Medulla oblongata (tissue), 1 donor: ENCODE results near the gene INAFM1.
A peak's percentile ranks its signal among the peaks of the same experiment; 100 is the strongest.

Experiments
- DNase-seq: peaks from one replicate; pipeline ENCODE4 v3.0.0-alpha.2; 2015; ENCODE audit errors: extremely low spot score

INAFM1 gene

DNA sequence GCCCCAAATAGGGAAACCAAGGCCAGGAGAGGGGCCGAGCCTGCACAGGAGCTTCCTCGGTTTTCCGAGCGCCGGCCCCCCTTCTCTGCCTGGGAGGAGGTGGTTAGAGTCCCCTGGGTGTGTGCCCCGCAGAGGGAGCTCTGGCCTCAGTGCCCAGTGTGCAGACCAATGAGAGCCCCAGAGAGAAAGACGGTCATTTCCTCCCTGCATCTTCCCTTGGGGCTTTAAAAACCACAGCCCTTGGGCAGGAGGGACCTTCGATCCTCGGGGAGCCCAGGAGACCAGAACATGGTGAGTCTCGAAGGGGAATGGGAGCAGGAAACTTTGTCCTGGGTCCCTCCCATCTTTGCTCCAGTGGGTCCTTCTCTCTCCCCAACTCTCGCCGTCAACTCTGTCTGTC, 34.9 kb downstream of the INAFM1 start, which contains the start of gene C5AR1:
C5AR1 (plus strand) TSS at position 254 of the 400 bp plus-strand sequence; CDS start at position 289, 35 bp downstream.
- peak; percentile 64 for DNase-seq

DNA sequence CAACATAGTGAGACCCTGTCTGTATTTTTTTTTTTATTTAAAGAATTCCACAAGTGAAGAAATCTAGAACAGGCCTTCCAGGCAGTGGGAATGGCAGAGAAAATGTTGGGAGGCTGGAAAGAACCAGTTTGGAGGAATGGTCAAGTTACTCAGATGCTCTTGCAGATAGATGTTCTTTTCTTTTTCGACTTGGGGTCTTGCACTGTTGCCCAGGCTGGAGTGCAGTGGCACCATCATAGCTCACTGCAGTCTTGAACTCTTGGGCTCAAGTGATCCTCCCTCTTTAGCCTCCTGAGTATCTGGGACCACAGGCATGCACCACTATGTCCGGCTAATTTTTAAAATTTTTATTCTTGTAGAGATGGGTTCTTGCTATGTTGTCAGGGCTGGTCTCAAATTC, 35.6 kb downstream of the INAFM1 start:
- DNase-seq = no peak

DNA sequence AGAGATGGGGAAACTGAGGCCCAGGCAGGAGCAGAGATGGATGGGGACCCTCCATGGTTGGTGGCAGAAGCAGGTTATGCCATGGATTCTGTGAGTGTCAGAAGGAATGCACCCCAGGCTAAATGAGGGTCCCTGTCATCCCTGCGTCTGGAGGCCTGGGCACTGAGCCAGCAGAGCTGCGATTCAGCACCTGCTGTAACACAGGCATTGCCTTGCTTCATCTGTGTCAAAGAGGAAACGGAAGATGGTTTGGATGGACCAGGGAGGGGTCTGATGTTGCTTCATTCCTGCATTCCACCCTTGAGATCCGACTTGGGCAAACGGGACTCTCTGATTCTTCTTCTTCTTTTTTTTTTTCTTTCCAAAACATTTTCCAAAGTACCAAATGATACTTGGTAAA, 36.1 kb downstream of the INAFM1 start:
- peak; percentile 24 for DNase-seq

DNA sequence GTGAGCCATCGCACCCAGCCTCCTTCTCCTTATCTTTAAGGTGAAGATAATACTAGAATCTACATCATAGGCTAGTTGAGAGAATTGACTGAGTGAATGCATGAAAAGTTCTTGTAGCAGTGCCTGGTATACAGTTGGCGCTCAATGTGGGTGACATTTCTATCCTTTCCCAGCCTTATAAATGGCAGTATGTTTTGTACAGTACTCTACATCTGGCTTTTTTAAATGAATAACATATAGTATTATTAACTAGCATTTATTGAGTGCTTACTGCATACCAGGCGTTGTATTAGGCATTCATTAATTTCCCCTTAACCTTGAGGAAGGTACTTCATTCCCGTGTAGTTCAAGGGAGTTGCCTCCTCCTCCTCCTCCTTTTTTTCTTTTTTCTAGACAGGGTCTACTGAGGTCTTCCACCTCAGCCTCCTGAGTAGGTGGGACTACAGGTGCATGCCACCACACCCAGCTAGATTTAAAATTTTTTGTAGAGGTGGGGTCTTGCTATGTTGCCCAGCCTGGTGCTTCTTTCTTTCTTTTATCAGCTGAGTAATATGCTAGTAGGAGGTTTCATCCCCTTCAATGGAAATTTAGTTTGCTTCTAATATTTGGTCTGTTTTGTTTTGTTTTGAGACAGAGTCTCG, 37.8 kb downstream of the INAFM1 start:
- no peak for DNase-seq

DNA sequence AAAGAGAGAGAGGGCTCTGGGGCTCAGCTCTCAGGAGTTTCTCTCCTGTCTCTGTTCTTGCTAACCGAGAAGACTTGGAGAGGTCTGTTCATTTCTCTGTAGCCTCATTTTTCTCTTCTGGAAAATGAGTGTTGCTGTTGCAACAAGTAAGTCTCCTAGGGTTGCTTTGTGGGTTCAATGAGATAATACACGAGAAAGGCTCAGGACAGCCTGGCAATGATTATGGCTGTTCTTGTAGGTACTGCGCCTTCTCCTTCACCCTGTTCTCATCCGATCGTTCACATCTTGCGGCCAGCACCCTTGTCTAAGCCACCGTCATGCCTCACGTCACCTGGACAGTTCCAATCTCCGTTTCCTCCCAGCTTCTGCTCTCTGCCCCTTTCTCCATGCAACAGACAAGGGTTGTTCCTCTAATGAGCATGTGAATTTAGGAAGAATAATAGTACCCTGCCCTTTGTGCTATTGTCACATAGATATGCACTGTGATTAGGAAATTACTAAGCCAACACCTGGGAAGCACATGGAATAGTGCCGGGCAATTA, 39.1 kb downstream of the INAFM1 start:
- DNase-seq = no peak

DNA sequence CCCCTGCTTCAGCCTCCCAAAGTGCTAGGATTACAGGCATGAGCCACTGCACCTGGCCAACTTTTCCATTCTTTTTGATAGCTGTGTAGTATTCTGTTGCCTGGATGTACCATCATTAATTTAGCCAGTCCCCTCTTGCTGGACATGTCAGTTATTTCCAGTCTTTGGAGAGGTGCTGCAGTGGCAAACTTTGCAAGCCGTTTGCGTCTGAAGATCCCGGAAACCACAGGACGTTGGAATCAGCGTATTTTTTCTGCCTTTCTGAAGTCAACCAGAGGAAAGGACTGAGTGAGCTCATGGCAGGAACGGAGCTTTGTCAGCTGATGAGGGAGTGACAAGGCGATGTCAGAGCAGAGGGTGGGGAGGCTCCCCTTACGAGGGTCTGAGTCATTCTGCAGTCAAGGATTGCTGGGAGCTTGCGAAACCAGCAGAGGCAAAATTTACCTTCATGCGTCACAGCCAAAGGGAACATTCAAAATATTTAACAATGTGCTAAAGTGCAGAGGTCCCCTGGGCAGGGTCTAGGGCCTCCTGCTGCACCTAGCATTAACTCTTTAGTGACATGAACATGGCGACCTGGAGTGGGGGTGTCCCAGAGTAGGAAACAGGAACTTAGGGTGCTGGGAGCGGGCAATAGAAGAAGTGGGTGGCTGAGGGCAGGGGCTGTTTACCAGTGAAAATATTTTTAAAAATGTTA, 40.6 kb downstream of the INAFM1 start:
- peak; percentile 79 for DNase-seq

DNA sequence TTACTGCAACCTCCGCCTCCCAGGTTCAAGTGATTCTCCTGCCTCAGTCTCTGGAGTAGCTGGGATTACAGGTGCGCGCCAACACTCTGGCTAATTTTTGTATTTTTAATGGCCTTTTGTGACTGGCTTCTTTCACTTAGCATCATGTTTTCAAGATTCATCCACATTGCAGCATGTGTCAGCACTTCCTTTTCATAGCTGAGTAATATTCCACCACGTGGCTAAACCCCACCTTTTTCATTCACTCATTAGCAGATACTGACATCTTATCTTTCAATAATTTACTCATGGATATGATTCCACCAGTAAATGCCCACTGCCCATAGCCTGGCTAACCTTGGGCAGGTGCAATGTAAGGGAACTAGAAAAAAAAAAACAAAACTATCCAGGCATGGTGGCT, 41.8 kb downstream of the INAFM1 start:
- DNase-seq = no peak

DNA sequence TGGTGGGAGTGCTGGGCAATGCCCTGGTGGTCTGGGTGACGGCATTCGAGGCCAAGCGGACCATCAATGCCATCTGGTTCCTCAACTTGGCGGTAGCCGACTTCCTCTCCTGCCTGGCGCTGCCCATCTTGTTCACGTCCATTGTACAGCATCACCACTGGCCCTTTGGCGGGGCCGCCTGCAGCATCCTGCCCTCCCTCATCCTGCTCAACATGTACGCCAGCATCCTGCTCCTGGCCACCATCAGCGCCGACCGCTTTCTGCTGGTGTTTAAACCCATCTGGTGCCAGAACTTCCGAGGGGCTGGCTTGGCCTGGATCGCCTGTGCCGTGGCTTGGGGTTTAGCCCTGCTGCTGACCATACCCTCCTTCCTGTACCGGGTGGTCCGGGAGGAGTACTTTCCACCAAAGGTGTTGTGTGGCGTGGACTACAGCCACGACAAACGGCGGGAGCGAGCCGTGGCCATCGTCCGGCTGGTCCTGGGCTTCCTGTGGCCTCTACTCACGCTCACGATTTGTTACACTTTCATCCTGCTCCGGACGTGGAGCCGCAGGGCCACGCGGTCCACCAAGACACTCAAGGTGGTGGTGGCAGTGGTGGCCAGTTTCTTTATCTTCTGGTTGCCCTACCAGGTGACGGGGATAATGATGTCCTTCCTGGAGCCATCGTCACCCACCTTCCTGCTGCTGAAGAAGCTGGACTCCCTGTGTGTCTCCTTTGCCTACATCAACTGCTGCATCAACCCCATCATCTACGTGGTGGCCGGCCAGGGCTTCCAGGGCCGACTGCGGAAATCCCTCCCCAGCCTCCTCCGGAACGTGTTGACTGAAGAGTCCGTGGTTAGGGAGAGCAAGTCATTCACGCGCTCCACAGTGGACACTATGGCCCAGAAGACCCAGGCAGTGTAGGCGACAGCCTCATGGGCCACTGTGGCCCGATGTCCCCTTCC, 45.5 kb downstream of the INAFM1 start:
- no peak for DNase-seq

DNA sequence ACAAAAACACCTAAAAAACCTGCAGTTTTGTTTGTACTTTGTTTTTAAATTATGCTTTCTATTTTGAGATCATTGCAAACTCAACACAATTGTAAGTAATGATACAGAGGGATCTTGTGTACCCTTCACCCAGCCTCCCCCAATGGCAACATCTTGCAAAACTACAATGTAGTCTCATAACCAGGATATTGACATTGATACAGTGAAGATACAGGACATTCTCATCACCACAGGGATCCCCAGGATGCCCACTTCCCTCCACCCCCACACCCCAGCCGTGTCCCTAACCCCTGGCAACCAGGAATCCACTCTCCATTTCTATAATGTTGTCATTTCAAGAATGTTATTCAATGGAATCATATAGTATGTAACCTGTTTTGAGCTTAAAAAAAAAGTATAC, 46.9 kb downstream of the INAFM1 start:
- DNase-seq = no peak

DNA sequence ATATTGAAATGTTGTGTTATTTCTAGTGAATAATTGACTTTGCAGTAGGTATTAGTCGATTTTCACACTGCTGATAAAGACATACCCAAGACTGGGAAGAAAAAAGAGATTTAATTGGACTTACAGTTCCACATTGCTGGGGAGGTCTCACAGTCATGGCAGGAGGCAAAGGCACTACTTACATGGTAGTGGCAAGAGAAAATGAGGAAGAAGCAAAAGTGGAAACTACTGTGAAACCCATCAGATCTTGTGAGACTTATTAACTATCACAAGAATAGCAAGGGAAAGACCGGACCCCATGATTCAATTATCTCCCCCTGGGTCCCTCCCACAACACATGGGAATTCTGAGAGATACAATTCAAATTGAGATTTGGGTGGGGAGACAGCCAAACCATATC, 47.4 kb downstream of the INAFM1 start:
- peak; percentile 63 for DNase-seq

DNA sequence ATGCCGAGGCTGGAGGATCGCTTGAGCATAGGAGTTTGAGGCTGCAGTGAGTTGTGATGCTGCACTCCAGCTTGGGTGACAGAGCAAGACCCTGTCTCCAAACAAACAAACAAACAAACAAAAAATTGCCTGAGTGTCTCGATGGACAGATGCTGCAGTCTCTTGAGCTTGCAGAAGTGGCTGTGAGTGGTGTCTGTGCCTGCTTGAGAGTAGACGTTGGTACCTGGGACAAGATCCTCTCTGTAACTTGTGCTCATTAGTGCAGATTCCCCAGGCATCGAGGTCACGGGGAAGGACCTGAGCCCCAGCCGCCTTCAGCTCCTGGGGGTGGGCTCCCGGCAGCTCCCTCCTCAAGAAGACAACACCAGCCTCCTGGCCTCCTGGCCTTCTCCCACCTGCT, 48.7 kb downstream of the INAFM1 start:
- DNase-seq = no peak

DNA sequence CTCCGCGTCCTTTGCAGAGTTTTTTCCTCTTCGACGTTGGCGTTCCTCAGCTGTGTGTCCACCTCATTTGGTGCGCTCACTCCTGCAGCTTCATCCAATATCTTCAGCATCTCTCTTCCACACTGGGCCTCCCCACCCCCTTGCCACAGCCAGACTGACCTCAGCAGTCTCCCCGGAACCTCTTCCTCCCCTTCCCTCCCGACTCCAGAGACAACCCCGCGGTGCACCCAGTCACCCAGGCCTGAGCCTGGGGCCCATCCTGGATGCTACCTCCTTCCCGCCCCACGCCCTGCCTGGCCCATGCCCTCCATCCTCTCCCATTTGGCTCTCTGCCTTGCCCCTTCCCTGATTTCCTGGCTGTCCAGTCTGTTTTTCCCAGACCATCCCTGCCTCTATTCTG, 49.2 kb downstream of the INAFM1 start:
- no peak for DNase-seq

DNA sequence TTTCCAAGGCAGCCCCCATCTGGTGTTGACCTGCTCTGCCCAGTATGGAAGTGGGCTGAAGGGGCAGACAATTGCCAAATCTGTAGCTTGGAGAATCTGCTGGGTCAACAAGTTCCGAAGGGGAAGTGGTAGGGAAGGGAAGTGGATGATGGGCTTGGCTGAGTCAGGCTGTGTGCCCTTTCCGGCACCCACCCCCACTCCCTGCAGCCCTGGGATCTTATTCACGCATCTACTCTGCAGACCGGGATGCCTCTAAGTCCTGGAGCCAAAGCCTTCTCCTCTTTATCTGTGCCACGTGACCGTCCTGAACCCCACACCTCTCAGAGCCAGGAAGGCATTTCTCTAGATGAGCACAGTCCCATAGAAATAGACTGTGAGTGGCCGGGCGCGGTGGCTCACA, 49.8 kb downstream of the INAFM1 start:
- DNase-seq = peak; percentile 80
